Breast epithelium (tissue), 3 donors: ENCODE measurements around the gene ODAM.

Experiments
- POLR2A ChIP-seq: fragments of 450-650 bp; IDR thresholded peaks from one replicate; pipeline ENCODE4 v1.6.1; 2016; ENCODE audit warnings: antibody characterized with exemption, mild to moderate bottlenecking, moderate library complexity
- TF ChIP-seq, protein P1 (sequence below), 3 donors: fragments of 450-650 bp; IDR thresholded peaks; one replicate each; pipeline ENCODE4 v1.5.1; 2016 to 2017; ENCODE audit warnings: antibody characterized with exemption in 3 of 3, mild to moderate bottlenecking in 3 of 3, moderate library complexity in 3 of 3

DNA sequence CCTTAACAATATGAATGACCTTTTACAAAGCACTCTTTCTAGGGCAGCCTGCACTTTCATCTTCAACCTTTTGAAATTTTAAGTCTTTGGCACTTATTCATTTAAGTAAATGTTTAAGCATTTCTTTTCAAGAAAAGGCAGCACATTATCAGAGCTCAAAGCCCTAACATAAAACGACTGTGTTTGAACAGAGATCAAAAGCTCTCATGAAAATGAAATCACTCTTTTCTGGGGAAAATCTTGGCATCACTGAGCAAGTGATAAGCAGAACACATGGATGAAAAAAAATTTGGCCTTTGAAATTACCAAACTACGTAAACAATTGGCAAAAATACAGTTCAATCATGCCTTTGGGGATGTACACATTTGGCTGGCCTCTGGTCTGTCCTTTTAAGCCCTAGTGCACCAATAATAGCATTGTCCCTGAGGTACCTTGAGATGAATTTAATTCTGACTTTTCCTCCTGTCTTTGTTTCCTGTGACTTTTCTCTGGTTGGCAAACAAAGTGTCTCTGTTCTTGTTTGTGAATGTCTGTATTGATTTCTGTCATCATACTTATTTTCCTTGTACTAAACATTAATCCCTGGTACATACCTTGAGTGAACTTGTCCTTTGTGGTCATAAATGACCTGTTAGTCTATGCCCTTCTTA, 12.9 kb upstream of the ODAM start:
- TF ChIP-seq POLR2A = no peak
- TF ChIP-seq, protein P1, sequence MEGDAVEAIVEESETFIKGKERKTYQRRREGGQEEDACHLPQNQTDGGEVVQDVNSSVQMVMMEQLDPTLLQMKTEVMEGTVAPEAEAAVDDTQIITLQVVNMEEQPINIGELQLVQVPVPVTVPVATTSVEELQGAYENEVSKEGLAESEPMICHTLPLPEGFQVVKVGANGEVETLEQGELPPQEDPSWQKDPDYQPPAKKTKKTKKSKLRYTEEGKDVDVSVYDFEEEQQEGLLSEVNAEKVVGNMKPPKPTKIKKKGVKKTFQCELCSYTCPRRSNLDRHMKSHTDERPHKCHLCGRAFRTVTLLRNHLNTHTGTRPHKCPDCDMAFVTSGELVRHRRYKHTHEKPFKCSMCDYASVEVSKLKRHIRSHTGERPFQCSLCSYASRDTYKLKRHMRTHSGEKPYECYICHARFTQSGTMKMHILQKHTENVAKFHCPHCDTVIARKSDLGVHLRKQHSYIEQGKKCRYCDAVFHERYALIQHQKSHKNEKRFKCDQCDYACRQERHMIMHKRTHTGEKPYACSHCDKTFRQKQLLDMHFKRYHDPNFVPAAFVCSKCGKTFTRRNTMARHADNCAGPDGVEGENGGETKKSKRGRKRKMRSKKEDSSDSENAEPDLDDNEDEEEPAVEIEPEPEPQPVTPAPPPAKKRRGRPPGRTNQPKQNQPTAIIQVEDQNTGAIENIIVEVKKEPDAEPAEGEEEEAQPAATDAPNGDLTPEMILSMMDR (IDR thresholded peaks at IDR 0.05) = no peak
